Caco-2 (cell line): Measurements from ENCODE around the gene CYGB. TPM values are rescaled to one million over a fixed set of nuclear protein-coding genes. Genes with fewer than 3 reads are reported as not detected.

Experiments
- BruUV-seq: library from RNA; stranded (reverse); fragments of 400-500 nt; replicated peaks from 2 replicates; lab custom pipeline; 2021; lab: Mats Ljungman, UMichigan
- CTCF ChIA-PET: fragments of 300-600 bp; sonication (Branson Sonifier 250); formaldehyde crosslinking; loops from one replicate; lab custom pipeline; 2022; ENCODE audit warnings: antibody characterized with exemption; lab: Charles Lee
- POLR2A ChIA-PET: fragments of 300-600 bp; sonication (Branson Sonifier 250); formaldehyde crosslinking; loops from one replicate; lab custom pipeline; 2022; ENCODE audit warnings: antibody characterized with exemption; lab: Charles Lee
- DNase-seq, 2 experiments: peaks; one replicate each; pipeline versions ENCODE4 v3.0.0 to v3.0.0-alpha.2; 2020 to 2022
- H3K27me3 ChIP-seq: replicated peaks from 2 replicates; pipeline ENCODE4 v1.6.0; 2011; ENCODE audit warnings: low read length; ENCODE audit not compliant: control insufficient read depth, insufficient read depth
- H3K36me3 ChIP-seq: 2 replicates; pipeline ENCODE4 v1.5.1; 2011; ENCODE audit warnings: low read length; ENCODE audit not compliant: control insufficient read depth, insufficient read depth
- H3K4me1 ChIP-seq: fragments of 250-450 bp; sonication (Bioruptor Pico); 2 replicates; pipeline ENCODE4 v1.5.1; 2020; ENCODE audit warnings: mild to moderate bottlenecking
- H3K4me3 ChIP-seq: 2 replicates; pipeline ENCODE4 v1.5.1; 2011; ENCODE audit warnings: low read depth, mild to moderate bottlenecking, control low read depth, low read length
- H3K9me3 ChIP-seq: fragments of 250-450 bp; sonication (Bioruptor Pico); 2 replicates; pipeline ENCODE4 v1.5.1; 2020; ENCODE audit warnings: mild to moderate bottlenecking, moderate library complexity
- H3K27ac Mint-ChIP-seq: one replicate; pipeline ENCODE4 v1.8.0; 2022; ENCODE audit warnings: mixed read lengths; ENCODE audit not compliant: unreplicated experiment
- H3K27me3 Mint-ChIP-seq: one replicate; pipeline ENCODE4 v1.8.0; 2022; ENCODE audit warnings: mixed read lengths; ENCODE audit not compliant: insufficient read depth, unreplicated experiment
- H3K36me3 Mint-ChIP-seq: one replicate; pipeline ENCODE4 v1.8.0; 2022; ENCODE audit warnings: mild to moderate bottlenecking, mixed read lengths; ENCODE audit not compliant: insufficient read depth, unreplicated experiment
- H3K4me1 Mint-ChIP-seq: one replicate; pipeline ENCODE4 v1.8.0; 2022; ENCODE audit warnings: low read depth, mixed read lengths; ENCODE audit not compliant: unreplicated experiment
- H3K4me3 Mint-ChIP-seq: one replicate; pipeline ENCODE4 v1.8.0; 2022; ENCODE audit warnings: mild to moderate bottlenecking, moderate library complexity, mixed read lengths; ENCODE audit not compliant: unreplicated experiment
- H3K9me3 Mint-ChIP-seq: one replicate; pipeline ENCODE4 v1.8.0; 2022; ENCODE audit warnings: mixed read lengths; ENCODE audit not compliant: unreplicated experiment
- intact Hi-C: fragments of 100-400 bp; cut with micrococcal nuclease; formaldehyde crosslinking; loops from one replicate; pipeline ENCODE4 v1.10.0; 2022; ENCODE audit not compliant: unreplicated experiment
- total RNA-seq: library from RNA; stranded (reverse); gene quantifications from 2 replicates; pipeline ENCODE4 v1.2.3, GENCODE V29; 2022
- TF ChIP-seq, protein P1 (sequence below), 2 experiments: fragments of 200-600 bp in 1 of 2; IDR thresholded peaks; 1 replicate in 1 of 2; 2 replicates in 1 of 2; pipeline versions ENCODE4 v1.5.1 to v1.8.0; 2011 to 2022; ENCODE audit warnings: antibody characterized with exemption in 1 of 2, control low read depth in 1 of 2, inconsistent platforms in 1 of 2, low read depth in 1 of 2, low read length in 1 of 2, mild to moderate bottlenecking in 1 of 2, moderate library complexity in 1 of 2; ENCODE audit not compliant: insufficient read depth in 1 of 2, severe bottlenecking in 1 of 2, unreplicated experiment in 1 of 2

CYGB gene
- total RNA-seq, 1 experiment from 2014 or later: 0.32 TPM

DNA sequence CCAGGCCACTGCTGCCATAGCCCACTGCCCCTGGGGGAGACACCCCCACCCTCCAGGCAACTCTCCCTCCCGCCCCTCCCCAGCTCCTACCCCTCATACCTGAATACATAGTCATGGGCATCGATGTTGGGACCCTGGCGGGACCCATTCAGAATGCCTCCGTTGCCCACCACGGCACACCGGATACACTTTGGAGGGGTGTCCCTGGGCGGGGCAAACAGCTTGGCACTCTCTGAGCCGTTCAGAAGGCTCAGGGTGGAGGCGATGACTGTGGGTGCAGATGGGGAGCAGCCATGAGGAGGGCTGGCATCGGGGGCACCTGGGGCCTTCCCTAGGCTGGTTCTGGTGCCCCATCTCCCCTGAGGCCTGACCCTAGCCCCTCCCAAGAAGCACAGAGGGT lies 35.6 kb upstream of the CYGB start:
- Mint-ChIP-seq H3K4me1 (no peaks in the 10 kb centered on the region), H3K36me3 (peaks cover 37% of the 10 kb centered on the region), H3K27me3 (no peaks in the 10 kb centered on the region), H3K27ac (peak overlapping the region; percentile 53), H3K4me3 (no peak overlapping the region), H3K9me3 (no peaks in the 10 kb centered on the region)
- POLR2A ChIA-PET: no interaction called here
- intact Hi-C loops: no loop called here
- Histone ChIP-seq H3K4me3 (no peak overlapping the region), H3K4me1 (peaks cover 17% of the 10 kb centered on the region), H3K27me3 (no peaks in the 10 kb centered on the region), H3K36me3 (no peaks in the 10 kb centered on the region), H3K9me3 (no peaks in the 10 kb centered on the region)
- CTCF ChIA-PET: no interaction called here
- no TSS peak for BruUV-seq
- TF ChIP-seq, protein P1, sequence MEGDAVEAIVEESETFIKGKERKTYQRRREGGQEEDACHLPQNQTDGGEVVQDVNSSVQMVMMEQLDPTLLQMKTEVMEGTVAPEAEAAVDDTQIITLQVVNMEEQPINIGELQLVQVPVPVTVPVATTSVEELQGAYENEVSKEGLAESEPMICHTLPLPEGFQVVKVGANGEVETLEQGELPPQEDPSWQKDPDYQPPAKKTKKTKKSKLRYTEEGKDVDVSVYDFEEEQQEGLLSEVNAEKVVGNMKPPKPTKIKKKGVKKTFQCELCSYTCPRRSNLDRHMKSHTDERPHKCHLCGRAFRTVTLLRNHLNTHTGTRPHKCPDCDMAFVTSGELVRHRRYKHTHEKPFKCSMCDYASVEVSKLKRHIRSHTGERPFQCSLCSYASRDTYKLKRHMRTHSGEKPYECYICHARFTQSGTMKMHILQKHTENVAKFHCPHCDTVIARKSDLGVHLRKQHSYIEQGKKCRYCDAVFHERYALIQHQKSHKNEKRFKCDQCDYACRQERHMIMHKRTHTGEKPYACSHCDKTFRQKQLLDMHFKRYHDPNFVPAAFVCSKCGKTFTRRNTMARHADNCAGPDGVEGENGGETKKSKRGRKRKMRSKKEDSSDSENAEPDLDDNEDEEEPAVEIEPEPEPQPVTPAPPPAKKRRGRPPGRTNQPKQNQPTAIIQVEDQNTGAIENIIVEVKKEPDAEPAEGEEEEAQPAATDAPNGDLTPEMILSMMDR (IDR thresholded peaks at IDR 0.05; ENCODE audit: insufficient read depth in 1 of 2, low read depth in 1 of 2, low read length in 1 of 2, severe bottlenecking in 1 of 2, unreplicated experiment in 1 of 2): no peak
- no peak for DNase-seq

GRCh38 chr17:76572201-76572910 lies 34.8 kb upstream of the CYGB start:
- Histone ChIP-seq H3K9me3 (no peaks in the 10 kb centered on the region), H3K27me3 (no peaks in the 10 kb centered on the region), H3K36me3 (no peaks in the 10 kb centered on the region), H3K4me3 (no peak overlapping the region), H3K4me1 (peaks cover 17% of the 10 kb centered on the region)
- peaks cover 44% of the 10 kb centered on the region for H3K36me3 Mint-ChIP-seq
- POLR2A ChIA-PET: interaction anchor here (1.0 kb wide), 1 partner anchor 41 kb away, joined by 3 read pairs; no protein-coding TSS in a partner anchor
- H3K27me3 Mint-ChIP-seq: no peaks in the 10 kb centered on the region
- no peak for DNase-seq
- no TSS peak for BruUV-seq
- intact Hi-C loops: no loop called here
- CTCF ChIA-PET: interaction anchor here (0.7 to 1.1 kb wide), 2 partner anchors 52 to 106 kb away, joined by 3 to 4 read pairs; no protein-coding TSS in a partner anchor
- H3K4me1 Mint-ChIP-seq: no peaks in the 10 kb centered on the region
- TF ChIP-seq, protein P1 (IDR thresholded peaks at IDR 0.05; ENCODE audit: insufficient read depth in 1 of 2, low read depth in 1 of 2, low read length in 1 of 2, severe bottlenecking in 1 of 2, unreplicated experiment in 1 of 2): no peak
- H3K4me3 Mint-ChIP-seq: no peak overlapping the region
- no peak overlapping the region for H3K27ac Mint-ChIP-seq
- H3K9me3 Mint-ChIP-seq: no peaks in the 10 kb centered on the region

- no TSS peak for BruUV-seq
- intact Hi-C loops: no loop called here
- no peaks in the 10 kb centered on the region for H3K36me3 ChIP-seq
- Mint-ChIP-seq H3K27me3 (no peaks in the 10 kb centered on the region), H3K36me3 (peaks cover 58% of the 10 kb centered on the region), H3K4me1 (peaks cover 11% of the 10 kb centered on the region), H3K27ac (peak overlapping the region; percentile 52), H3K9me3 (no peaks in the 10 kb centered on the region), H3K4me3 (no peak overlapping the region)
- ChIA-PET POLR2A (no interaction called here), CTCF (interaction anchor here (0.8 to 1.5 kb wide), 2 partner anchors 53 to 100 kb away, joined by 3 to 4 read pairs; no protein-coding TSS in a partner anchor)
- no peak overlapping the region for H3K4me3 ChIP-seq
- TF ChIP-seq, protein P1 (IDR thresholded peaks at IDR 0.05; ENCODE audit: insufficient read depth in 1 of 2, low read depth in 1 of 2, low read length in 1 of 2, severe bottlenecking in 1 of 2, unreplicated experiment in 1 of 2): no peak
- no peaks in the 10 kb centered on the region for H3K27me3 ChIP-seq
- DNase-seq: no peak
- no peaks in the 10 kb centered on the region for H3K9me3 ChIP-seq
- peaks cover 18% of the 10 kb centered on the region for H3K4me1 ChIP-seq
Observed at GRCh38 chr17:76570877-76571471, 33.5 kb upstream of the CYGB start.
